SIG-M5 treated with dmso at 0.1 percent for 504 hours (cell line): ENCODE measurements around the gene CDON.

Experiments
- DNase-seq: peaks from one replicate; lab custom pipeline; 2025; ENCODE audit not compliant: unreplicated experiment; lab: John Stamatoyannopoulos, UW

CDON gene

GRCh38 chr11:126084608-126084912 is 21.9 kb upstream of the CDON start:
- DNase-seq: no peak

- no peak for DNase-seq
Observed at GRCh38 chr11:126083829-126084607, 21.4 kb upstream of the CDON start.

- DNase-seq: no peak
Observed at GRCh38 chr11:126082251-126083109, 19.8 kb upstream of the CDON start.

GRCh38 chr11:126081915-126082250 is 19.2 kb upstream of the CDON start:
- no peak for DNase-seq

DNA sequence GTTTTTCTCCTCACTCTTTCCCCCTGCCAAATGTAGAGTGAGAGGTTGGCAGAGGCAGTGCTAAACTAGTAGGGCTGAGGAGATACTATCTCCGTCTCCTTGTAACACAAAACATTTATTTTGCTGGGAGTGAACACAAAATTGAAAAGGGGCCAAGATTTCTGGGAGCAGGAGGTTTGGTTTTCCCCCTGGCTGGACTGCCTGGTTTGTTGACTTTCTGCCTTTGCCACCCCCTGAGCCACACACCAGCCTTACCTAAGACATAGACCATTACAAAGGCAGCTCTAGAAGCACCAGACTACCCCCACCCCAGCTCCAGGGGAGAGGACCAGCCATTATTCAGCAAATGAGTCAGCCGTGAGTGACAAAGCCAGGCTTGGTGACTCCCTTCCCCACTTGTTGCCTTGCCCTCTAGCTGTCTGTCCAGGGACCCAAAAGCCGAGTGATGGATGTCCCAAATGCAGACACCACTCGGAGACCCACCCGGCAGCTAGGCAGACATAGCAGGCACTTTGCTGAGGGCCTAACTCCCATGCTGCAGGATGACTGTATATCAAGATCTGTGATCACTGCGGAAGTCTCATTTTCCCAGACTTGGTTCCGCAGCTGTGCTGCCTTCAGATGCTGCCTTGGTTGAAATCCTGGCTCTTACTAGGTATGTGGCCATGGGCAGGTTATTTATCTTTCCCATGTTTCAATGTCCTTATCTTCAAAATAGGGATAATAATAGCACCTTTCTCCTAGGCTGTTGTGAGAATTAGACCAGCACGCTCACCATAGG is 17.7 kb upstream of the CDON start:
- no peak for DNase-seq

DNA sequence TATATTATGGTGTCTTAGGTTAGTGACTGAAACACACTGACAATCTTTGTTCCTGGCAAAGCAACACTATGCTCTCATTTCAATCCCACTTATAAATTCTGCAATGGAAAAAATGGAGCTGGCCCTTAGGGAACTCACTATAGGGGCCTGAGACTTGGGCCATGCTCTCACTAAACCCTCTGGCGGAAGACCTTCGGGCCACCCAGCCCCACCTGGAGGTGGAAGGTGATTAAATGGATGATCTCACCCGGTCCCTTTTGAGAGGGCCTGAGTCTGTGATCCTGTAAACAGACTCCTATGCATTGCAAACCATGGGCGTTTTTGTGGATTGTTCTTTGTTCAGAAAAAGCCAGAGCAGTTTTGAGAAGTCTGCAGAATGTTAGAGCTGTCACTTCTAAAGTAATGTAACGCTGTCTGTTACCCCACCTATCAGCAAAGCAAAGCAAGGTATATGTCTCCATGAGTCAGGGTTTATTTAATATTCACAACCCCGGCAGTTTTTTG is 17.0 kb upstream of the CDON start:
- no peak for DNase-seq

GRCh38 chr11:126076641-126077040 is 14.0 kb upstream of the CDON start:
- DNase-seq: no peak

GRCh38 chr11:126072801-126073594 is 10.3 kb upstream of the CDON start:
- DNase-seq: no peak

- DNase-seq: no peak
Observed at GRCh38 chr11:126072141-126072741, 9.6 kb upstream of the CDON start.

GRCh38 chr11:126063507-126063852 is 814 bp upstream of the CDON start:
- DNase-seq: no peak

GRCh38 chr11:126061707-126062678 is 673 bp downstream of the CDON start:
- no peak for DNase-seq

DNA sequence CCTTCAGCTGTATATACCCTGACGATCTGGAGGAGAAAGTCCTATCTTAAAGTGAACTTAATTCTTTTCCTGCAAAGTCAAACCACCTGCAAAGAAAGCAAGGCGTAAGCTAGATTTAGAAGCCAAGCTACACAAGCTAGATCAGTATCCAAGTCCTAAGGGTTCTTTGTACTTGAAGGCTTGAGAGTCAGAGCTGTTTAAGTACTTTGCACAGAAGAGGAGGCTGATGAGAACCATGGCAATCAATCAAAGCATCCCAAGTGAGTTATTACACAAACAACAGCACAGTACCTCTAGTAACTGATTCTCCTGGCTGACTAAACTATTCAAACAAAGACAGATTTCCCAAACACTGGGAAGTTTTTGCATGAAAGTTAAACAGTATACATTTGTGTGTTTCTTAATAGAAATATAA is 1.9 kb downstream of the CDON start:
- no peak for DNase-seq

DNA sequence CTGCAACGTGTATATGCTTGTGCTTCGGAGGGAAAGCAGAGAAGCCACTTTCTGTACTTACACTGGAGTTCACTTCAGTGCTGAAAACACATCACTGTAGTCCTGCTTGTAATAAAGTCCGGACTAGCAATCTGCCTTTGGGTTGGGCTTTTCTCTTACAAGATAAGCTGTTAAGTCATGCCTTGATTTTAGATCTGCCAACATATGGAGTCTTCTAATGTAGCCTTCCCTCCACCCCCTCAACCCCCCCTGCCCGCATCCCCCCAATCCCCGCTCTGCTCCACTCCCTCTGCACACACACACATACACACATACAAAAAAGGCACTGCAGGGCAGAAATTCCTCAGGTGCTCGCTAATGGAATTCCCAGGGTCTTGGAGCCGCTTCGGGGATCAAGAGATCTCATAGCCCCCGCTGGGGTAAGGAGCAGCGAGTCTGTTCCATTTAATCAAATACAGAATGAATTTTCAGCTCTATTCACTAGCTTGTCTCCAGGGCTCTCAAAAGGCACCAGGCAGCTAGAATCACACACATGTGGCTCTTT is 3.4 kb downstream of the CDON start:
- DNase-seq: no peak

GRCh38 chr11:126058105-126058874 is 4.4 kb downstream of the CDON start:
- no peak for DNase-seq

GRCh38 chr11:126054882-126055281 is 7.8 kb downstream of the CDON start:
- DNase-seq: no peak

DNA sequence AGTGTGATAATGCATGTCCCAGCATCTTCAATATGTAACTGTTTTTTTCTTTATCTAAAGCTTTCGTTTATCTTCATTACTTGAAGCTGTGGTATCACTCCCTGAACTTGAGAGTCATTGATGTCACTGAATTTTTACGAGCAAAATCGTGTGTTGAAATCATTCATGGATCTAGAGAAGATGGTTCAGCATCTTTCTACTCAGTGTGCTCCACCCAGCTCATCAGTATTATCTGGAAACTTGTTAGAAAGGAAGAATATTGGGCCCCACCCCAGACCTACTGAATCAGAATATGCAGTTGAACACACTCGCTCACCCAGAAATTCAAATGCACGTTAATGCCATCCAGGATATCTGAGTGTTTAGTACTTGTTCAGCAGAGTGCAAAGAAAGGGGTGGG is 8.3 kb downstream of the CDON start:
- DNase-seq: no peak

GRCh38 chr11:126053415-126054286 is 9.0 kb downstream of the CDON start:
- no peak for DNase-seq
